GM23248 (cell line): Measurements from ENCODE around the gene EEF1G.

Source experiments
- EZH2 ChIP-seq: fragments of 200-600 bp; sonication (generic); IDR thresholded peaks from 2 replicates; pipeline ENCODE4 v1.6.1; 2018; ENCODE audit warnings: antibody characterized with exemption, mild to moderate bottlenecking; ENCODE audit not compliant: insufficient read depth, poor library complexity, severe bottlenecking
- EZH2phosphoT487 ChIP-seq: fragments of 200-600 bp; sonication (generic); IDR thresholded peaks from 2 replicates; pipeline ENCODE4 v1.6.1; 2018; ENCODE audit warnings: antibody characterized with exemption, moderate library complexity, mild to moderate bottlenecking, low read depth; ENCODE audit not compliant: insufficient read depth

DNA sequence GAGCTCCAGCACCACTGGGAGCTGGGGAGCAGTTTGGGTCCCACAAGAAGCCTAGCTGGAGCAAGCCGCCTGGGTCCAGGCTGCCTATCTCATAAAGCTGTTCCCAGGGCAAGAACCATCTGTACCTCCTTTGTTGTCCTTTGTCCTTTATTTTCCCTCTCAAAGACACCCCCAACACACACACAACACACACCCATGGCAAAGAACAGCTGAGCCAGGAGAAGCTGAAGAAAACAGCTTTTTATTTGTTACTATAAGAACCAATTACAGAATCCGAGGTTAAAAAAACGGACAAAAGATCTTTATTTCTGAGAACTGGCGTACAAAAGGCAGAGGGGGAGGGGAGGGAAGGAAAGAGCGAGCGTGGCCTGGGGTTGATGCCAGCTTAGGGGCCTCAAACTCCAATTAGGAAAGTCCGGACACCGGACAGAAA, 19.3 kb upstream of the EEF1G start:
- no peak for TF ChIP-seq EZH2
- TF ChIP-seq EZH2phosphoT487, result no peak
